Measurements from ENCODE around the gene CIART.
"Not testable (repeated sequence)": the region's sequence is repeated elsewhere in the genome, so short reads cannot be mapped to it uniquely, and the experiment has no call there.

CIART gene

GRCh38 chr1:150281758-150282557 is at the start of gene CIART:
TSS of gene CIART (plus strand) at chr1:150282554. CDS start at chr1:150283268, 714 bp downstream.
- peak; percentile 97 for DNase-seq

- not testable (repeated sequence) for DNase-seq
Measured at GRCh38 chr1:150232921-150233320, 49.4 kb upstream of the CIART start.

GRCh38 chr1:150233359-150234308 is 48.7 kb upstream of the CIART start:
- no peak for DNase-seq

- no peak for DNase-seq
Measured at GRCh38 chr1:150234309-150234565, 48.1 kb upstream of the CIART start.

- DNase-seq = peak; percentile 62
Measured at GRCh38 chr1:150234566-150235293, 47.6 kb upstream of the CIART start.

- DNase-seq = no peak
Measured at GRCh38 chr1:150235294-150235851, 47.0 kb upstream of the CIART start.

- DNase-seq = peak; percentile 96
Measured at GRCh38 chr1:150235852-150236613, 46.3 kb upstream of the CIART start, which contains the start of gene ANP32E. TSS of gene ANP32E (minus strand) at chr1:150236112. CDS start at chr1:150235786, 326 bp downstream.

- no peak for DNase-seq
Measured at GRCh38 chr1:150236614-150237100, 45.7 kb upstream of the CIART start.

GRCh38 chr1:150237176-150237575 is 45.2 kb upstream of the CIART start:
- not testable (repeated sequence) for DNase-seq

GRCh38 chr1:150237746-150238145 is 44.6 kb upstream of the CIART start:
- no peak for DNase-seq

GRCh38 chr1:150243003-150243402 is 39.4 kb upstream of the CIART start:
- no peak for DNase-seq

- DNase-seq = no peak
Measured at GRCh38 chr1:150249936-150250335, 32.4 kb upstream of the CIART start.

- DNase-seq = no peak
Measured at GRCh38 chr1:150256198-150256553, 26.2 kb upstream of the CIART start.

- DNase-seq = no peak
Measured at GRCh38 chr1:150256554-150257341, 25.6 kb upstream of the CIART start.

GRCh38 chr1:150257624-150258585 is 24.4 kb upstream of the CIART start, which contains the start of gene CA14:
TSS of gene CA14 (plus strand) at chr1:150257774. CDS start at chr1:150258129, 355 bp downstream.
- no peak for DNase-seq

GRCh38 chr1:150259217-150259616 is 23.1 kb upstream of the CIART start:
- DNase-seq = no peak

- peak; percentile 71 for DNase-seq
Measured at GRCh38 chr1:150259758-150260669, 22.3 kb upstream of the CIART start.

GRCh38 chr1:150261367-150261766 is 21.0 kb upstream of the CIART start:
- DNase-seq = no peak

Data from NCI-H2107 (cell line).